ES-I3 (cell line): ENCODE data around the gene GAPVD1.

Experiments used
- H3K36me3 ChIP-seq: 2 replicates; pipeline ENCODE4 v1.6.1; 2013; ENCODE audit warnings: mild to moderate bottlenecking, low read length, control low read depth, moderate library complexity; ENCODE audit not compliant: insufficient read depth
- H3K4me1 ChIP-seq: 2 replicates; pipeline ENCODE4 v1.6.1; 2013; ENCODE audit warnings: mild to moderate bottlenecking, control low read depth, low read length; ENCODE audit not compliant: insufficient read depth
- H3K9ac ChIP-seq: 2 replicates; pipeline ENCODE4 v1.6.1; 2013; ENCODE audit warnings: low read depth, mild to moderate bottlenecking, low read length, moderate library complexity
- H3K9me3 ChIP-seq: 2 replicates; pipeline ENCODE4 v1.6.1; 2013; ENCODE audit warnings: mild to moderate bottlenecking, low read length, moderate library complexity; ENCODE audit not compliant: control insufficient read depth, insufficient read depth

Gene GAPVD1

DNA sequence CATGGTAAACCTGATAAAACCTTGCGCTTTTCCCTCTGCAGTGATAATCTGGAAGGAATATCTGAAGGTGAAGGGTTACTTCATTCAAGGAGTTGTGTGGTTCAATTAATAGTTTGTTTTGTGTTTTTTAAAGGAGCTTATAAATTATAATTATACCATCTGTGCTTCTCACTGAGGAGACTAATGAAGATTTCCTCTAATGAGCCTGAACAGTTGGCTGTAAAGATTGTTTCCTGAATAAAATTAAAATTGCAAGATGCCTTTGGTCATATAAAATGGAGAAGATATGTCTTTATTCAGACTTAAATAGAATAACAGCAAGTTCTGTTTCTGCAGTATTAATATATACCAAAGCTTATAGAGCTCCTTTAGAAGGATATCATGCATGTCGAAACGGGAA is 59.9 kb downstream of the GAPVD1 start:
- H3K9me3 ChIP-seq, result no peaks in the 10 kb centered on the region
- H3K36me3 ChIP-seq, result peaks cover 12% of the 10 kb centered on the region
- H3K4me1 ChIP-seq, result no peaks in the 10 kb centered on the region
- H3K9ac ChIP-seq, result no peak overlapping the region

DNA sequence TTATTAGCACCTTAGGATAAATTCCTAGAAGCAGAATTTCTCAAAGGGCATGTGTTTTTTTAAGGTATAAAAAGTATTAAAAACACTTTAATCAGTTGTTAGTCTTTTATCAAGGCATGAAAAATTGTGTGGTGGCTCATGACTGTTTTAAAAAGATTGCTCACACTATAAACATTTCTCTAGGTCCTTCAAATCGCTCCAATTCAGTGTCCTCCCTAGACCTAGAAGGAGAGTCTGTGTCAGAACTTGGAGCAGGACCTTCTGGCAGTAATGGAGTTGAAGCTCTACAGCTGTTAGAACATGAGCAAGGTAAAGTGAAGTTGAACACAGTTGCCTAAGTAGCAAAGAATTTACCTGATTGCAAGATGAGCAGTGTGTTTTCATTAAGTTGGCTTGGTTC is 62.0 kb downstream of the GAPVD1 start:
- Histone ChIP-seq H3K36me3 (peaks cover 13% of the 10 kb centered on the region), H3K9me3 (no peaks in the 10 kb centered on the region), H3K9ac (no peak overlapping the region), H3K4me1 (no peaks in the 10 kb centered on the region)

DNA sequence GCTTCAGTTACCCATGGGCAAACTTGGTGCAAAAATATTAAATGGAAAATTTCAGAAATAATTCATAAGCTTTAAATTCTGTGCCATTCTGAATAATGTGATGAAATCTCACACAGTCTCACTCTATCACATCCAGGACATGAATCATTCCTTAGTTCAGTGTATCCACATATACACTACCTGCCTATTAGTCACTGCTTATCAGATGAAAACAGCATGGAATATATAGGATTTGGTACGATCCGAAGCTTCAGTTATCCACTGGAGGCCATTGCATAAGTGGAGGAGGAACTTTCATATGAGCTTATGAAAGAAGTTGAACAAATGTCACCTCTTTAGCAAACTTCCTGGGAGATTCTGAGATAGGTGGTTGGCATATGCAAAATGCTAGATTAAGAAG is 64.2 kb downstream of the GAPVD1 start:
- Histone ChIP-seq H3K36me3 (peaks cover 18% of the 10 kb centered on the region), H3K4me1 (no peaks in the 10 kb centered on the region), H3K9me3 (no peaks in the 10 kb centered on the region), H3K9ac (no peak overlapping the region)

DNA sequence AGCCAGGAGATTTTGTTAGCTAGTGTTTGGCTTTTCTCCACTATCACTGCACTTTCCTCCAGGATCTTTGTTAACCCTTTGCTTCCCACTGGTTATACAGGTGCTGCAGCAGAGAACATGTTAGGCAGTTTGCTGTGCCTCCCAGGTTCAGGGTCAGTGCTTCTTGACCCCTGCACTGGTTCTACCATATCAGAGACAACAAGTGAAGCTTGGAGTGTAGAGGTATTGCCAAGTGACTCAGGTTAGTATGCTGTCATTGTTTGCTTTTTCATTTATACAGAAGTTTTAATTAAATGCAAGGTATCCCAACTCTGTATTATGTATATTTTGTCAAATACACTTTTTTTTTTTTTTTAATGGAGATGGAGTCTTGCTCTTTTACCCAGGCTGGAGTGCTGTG is 68.4 kb downstream of the GAPVD1 start:
- Histone ChIP-seq H3K9ac (no peak overlapping the region), H3K4me1 (no peaks in the 10 kb centered on the region), H3K36me3 (peaks cover 18% of the 10 kb centered on the region), H3K9me3 (no peaks in the 10 kb centered on the region)

DNA sequence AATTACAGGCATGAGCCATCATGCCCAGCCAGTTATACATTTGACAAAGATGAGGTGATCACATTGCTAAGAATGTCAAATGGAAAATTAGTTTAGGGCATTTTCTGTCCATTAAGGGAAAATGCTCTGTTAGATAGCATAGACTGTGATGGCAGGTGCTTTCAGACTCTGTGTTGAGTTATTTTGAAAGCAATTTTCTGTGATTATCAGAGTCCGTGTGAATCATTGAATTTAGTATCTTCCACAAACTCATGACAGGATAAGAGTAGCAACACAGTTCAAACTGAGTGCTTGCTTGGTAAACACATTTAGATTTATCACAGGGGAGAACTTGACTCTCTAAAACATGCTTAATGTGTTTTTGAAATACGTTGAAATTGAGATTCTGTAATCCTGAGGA is 69.0 kb downstream of the GAPVD1 start:
- H3K36me3 ChIP-seq, result peaks cover 18% of the 10 kb centered on the region
- no peak overlapping the region for H3K9ac ChIP-seq

DNA sequence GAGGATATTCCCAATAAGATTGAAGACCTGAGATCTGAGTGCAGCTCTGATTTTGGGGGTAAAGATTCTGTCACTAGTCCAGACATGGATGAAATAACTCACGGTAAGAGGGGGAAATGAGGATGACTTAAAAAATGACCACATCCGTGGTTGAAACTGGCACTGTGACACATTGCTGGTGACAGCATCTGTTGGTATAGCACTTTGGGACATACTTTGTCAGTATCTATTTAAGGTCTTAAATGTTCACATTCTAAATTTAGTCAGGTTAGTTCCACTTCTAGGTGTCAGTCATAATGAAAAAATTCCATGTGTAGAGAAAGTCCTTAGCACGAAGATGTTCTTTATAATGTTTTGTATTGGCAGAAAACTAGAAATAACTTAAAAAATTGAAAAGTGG is 70.9 kb downstream of the GAPVD1 start:
- no peaks in the 10 kb centered on the region for H3K4me1 ChIP-seq
- H3K9me3 ChIP-seq, result no peaks in the 10 kb centered on the region
- no peak overlapping the region for H3K9ac ChIP-seq
- H3K36me3 ChIP-seq, result peaks cover 16% of the 10 kb centered on the region

More for the DNA sequence above, 69.0 kb downstream of the GAPVD1 start:
- H3K4me1 ChIP-seq, result no peaks in the 10 kb centered on the region
- H3K9me3 ChIP-seq, result no peaks in the 10 kb centered on the region

DNA sequence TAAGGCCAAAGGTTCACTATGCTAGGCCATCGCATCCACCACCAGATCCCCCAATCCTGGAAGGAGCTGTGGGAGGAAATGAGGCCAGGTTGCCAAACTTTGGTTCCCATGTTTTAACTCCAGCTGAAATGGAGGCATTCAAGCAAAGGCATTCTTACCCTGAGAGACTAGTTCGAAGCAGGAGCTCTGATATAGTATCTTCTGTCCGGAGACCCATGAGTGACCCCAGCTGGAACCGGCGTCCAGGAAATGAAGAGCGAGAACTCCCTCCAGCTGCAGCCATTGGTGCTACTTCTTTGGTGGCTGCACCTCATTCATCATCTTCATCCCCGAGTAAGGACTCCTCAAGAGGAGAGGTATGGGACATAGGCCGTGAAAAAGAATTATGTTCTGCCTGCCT is 75.6 kb downstream of the GAPVD1 start:
- Histone ChIP-seq H3K36me3 (peaks cover 11% of the 10 kb centered on the region), H3K9ac (no peak overlapping the region), H3K4me1 (no peaks in the 10 kb centered on the region), H3K9me3 (no peaks in the 10 kb centered on the region)

DNA sequence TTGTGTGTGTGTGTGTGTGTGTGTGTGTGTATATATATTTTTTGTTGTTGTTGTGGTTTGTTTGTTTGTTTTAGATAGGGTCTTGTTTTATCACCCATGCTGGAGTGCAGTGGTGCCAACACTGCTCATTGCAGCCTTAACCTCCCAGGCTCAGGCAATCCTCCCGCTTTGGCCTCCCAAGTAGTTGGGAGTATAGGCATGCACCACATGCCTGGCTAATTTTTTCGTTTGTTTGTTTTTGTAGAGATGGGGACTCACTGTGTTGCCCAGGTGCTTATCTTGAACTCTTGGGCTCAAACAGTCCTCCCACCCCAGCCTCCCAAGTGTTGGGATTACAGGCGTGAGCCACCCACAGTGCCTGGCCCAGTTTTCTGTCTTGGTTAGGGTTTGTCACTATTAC is 77.3 kb downstream of the GAPVD1 start:
- Histone ChIP-seq H3K4me1 (peaks cover 12% of the 10 kb centered on the region), H3K9ac (no peak overlapping the region), H3K36me3 (peaks cover 7% of the 10 kb centered on the region), H3K9me3 (no peaks in the 10 kb centered on the region)

DNA sequence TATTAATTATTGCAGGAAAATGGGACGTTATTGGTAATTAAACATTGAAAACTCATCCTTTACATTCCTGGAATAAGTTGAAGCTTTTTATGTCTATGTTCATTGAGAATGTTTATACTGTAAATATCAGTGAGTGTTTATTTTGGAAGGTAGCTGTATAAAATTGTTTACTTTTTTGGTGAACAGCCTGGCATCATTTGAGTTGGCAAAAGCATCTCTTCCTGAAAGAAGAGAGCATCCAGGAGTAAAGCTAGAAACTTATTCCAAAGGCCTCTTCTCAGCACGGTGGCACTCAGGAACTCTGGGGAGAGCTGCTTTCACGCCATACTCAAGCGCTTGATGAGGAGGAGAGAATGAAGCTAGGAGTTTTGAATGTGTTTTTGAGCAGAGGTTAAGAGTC is 79.9 kb downstream of the GAPVD1 start:
- Histone ChIP-seq H3K9me3 (no peaks in the 10 kb centered on the region), H3K36me3 (peaks cover 8% of the 10 kb centered on the region), H3K9ac (no peak overlapping the region), H3K4me1 (peaks cover 12% of the 10 kb centered on the region)

DNA sequence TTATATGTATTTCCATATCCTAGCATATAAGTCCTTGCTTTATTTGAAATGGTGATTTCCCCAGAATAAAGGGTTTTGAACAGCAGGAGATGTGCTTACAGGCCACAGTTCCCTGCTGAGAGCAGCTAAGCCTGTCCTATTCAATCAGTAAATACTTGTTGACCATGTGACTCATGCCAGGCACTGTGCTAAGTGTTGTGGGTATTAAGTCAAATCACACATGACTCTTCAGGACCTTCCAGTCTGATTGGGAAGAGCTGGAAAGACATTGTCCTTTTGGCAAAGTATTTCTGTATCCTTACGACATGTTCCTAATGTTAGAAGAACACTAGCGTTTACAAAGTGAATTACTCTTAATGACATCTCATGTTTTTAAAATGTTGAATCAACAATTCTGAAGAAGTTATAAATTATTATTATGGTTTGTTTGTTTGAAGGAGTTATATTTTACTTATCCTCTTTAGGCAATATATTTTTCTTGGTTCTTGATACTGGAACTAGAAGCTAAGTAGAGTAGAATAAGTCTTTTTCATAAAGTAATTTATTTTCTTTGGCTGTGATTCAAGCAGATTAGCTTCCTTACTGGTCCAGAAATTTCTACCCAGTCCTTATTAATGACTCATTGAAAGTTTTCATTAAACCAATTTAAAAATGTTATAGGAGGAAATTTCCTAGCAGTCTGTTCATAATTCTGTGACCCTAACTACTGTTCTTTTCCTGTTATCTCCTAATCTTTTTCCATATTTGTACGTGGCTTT is 82.1 kb downstream of the GAPVD1 start:
- H3K9ac ChIP-seq, result no peak overlapping the region
- peaks cover 8% of the 10 kb centered on the region; the same call in 1 of the 2 replicates for H3K36me3 ChIP-seq
- H3K4me1 ChIP-seq, result peaks cover 12% of the 10 kb centered on the region
- no peaks in the 10 kb centered on the region for H3K9me3 ChIP-seq

DNA sequence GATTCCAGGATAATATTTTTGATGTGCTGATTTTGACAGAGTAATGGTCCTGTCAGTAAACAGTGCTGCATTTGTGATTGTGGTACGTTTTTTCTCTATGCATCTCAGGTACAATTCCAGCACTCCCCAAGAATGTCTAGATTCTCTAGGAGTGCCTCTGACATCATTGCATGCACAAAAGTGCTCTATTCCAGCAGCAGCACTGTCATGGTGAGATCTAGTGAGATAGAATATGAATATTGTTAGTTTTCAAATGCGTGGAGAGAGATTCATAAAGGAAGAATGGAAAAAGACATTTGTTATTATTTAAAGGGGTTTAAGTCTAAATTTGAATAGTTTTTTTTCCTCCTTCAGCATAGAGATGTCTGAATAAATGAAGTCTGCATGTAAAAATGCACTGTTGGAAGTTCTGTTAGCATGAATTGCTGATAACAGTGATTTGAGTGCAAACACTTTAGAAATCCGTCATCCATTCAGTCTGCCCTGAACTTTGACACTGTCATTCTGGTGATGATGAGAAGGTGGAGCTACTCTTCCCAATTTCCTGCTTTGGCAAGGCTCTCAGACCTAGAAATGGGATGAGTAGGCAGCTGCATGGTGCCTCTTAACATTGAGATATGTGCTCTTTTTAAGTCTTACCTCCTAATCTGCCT is 84.6 kb downstream of the GAPVD1 start:
- Histone ChIP-seq H3K36me3 (peaks cover 30% of the 10 kb centered on the region), H3K9ac (no peak overlapping the region), H3K9me3 (peaks cover 7% of the 10 kb centered on the region; the same call in 1 of the 2 replicates), H3K4me1 (peaks cover 12% of the 10 kb centered on the region)

DNA sequence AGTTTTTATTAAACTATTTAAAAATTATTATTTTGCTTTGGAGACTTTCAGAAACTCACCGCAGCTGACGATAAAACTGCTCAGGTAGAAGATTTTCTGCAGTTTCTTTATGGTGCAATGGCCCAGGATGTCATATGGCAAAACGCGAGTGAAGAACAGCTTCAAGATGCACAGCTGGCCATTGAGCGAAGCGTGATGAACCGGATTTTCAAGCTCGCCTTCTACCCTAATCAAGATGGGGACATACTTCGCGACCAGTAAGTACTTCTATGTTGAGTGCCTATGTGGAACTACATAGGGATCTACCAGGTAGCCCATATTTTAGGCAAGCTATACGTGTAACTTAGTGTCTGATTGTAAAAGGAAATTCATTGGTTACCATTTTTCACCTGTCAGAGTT is 94.0 kb downstream of the GAPVD1 start:
- Histone ChIP-seq H3K9me3 (peaks cover 4% of the 10 kb centered on the region), H3K4me1 (no peaks in the 10 kb centered on the region), H3K9ac (no peak overlapping the region), H3K36me3 (peaks cover 23% of the 10 kb centered on the region)

DNA sequence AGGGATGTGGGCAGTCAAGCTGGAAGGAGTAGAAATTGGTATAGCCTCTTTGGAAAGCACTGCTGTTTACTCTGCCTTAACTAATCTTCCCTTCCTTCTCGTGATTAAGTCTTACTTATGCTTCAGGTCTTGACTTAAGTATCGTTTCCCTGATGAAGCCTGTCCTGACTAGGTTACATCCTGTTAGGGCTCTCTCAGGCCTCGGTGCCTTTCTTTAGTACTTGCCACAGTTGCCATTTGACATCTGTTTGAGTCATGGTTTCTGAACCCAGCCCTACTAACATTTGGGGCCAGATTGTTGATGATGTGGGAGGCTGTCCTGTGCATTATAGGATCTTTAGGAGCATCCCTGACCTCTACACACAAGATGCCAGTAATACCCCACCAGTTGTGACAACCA is 94.4 kb downstream of the GAPVD1 start:
- H3K9ac ChIP-seq, result no peak overlapping the region
- no peaks in the 10 kb centered on the region for H3K4me1 ChIP-seq
- H3K36me3 ChIP-seq, result peaks cover 19% of the 10 kb centered on the region
- peaks cover 3% of the 10 kb centered on the region; the same call in 1 of the 2 replicates for H3K9me3 ChIP-seq

DNA sequence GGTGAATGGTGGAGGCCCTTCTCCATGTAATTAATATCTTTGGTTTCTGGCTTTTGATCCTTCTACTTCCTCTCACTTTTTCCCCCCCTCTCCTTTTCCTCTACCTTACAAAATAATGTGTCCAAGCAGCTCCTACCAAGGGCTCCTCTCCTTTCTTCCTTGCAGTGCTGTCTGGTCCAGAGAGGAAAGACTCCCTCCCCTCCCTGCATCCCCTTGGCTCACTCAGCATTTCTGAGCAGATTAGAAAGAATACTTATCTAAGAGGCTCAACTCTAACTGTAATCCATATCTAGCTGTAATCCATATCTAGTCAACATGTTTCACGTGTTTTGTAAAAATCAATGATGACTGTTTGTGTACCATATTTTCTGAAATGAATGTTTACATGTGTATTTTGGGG is 97.4 kb downstream of the GAPVD1 start:
- peaks cover 10% of the 10 kb centered on the region for H3K36me3 ChIP-seq
- H3K9ac ChIP-seq, result no peak overlapping the region
- H3K4me1 ChIP-seq, result no peaks in the 10 kb centered on the region
- H3K9me3 ChIP-seq, result no peaks in the 10 kb centered on the region

DNA sequence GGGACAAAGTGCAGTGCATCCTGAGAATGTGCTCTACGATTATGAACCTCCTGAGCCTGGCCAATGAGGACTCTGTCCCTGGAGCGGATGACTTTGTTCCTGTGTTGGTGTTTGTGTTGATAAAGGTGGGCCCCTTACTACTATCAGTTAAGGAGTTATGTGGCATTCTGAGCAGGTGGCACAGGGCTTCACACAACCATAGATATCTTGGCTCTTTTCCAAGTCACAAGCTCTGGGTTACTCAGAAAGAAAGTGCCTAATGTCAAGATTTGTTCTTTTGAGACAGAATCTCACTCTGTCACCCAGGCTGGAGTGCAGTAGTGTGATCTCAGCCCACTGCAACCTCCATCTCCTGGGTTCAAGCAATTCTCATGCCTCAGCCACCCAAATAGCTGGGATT is 99.0 kb downstream of the GAPVD1 start:
- H3K9ac ChIP-seq, result no peak overlapping the region
- H3K4me1 ChIP-seq, result no peaks in the 10 kb centered on the region
- no peaks in the 10 kb centered on the region for H3K9me3 ChIP-seq
- peaks cover 16% of the 10 kb centered on the region for H3K36me3 ChIP-seq
